Measurements from ENCODE around the gene CLASRP. TPM values are rescaled to one million over a fixed set of nuclear protein-coding genes. Genes with fewer than 3 reads are reported as not detected.
A peak's percentile ranks its signal among the peaks of the same experiment; 100 is the strongest.

The CLASRP gene
- total and polyA plus RNA-seq, 9 of the 15 experiments (the other 6 are each of a cell fraction or from before 2014, with no cell fraction given) = 0.94 to 86.3 (median 44.0) TPM

- TF ChIP-seq ZNF407 (IDR thresholded peaks at IDR 0.05; ENCODE audit: low read depth) (no peak), ETS2 (tag; IDR thresholded peaks at IDR 0.05; ENCODE audit: borderline replicate concordance, poor library complexity, severe bottlenecking) (no peak), TFAP4 (CRISPR knock-in tag; IDR thresholded peaks at IDR 0.05; ENCODE audit: borderline replicate concordance) (0 out of 2 replicates have a peak, but pooled peaks have one; percentile 13), TCF3 (CRISPR knock-in tag; IDR thresholded peaks at IDR 0.05) (no peak), IRF1 (CRISPR knock-in tag; IDR thresholded peaks at IDR 0.05; ENCODE audit: borderline replicate concordance) (no peak), GABPB2 (CRISPR knock-in tag; conservative IDR thresholded peaks at IDR 0.05) (no peak), EGR1 (conservative IDR thresholded peaks at IDR 0.05) (no peak), MAZ (CRISPR knock-in tag; conservative IDR thresholded peaks at IDR 0.05 in 1 of 2, IDR thresholded peaks at IDR 0.05 in 1 of 2) (peak in 1 of 2 experiments; percentile 28; a peak in 1 of 4 replicates), HLTF (IDR thresholded peaks at IDR 0.05) (no peak), CTCFL (IDR thresholded peaks at IDR 0.05; ENCODE audit: borderline replicate concordance, insufficient read depth, low read depth, low read length, poor library complexity, severe bottlenecking) (peak; percentile 42)
These were observed 22.2 kb upstream of the CLASRP start (continued) for GRCh38 chr19:45016388-45017314.
